ENCODE results near the gene CNN2.

Gene CNN2

GRCh38 chr19:990746-991145, 35.7 kb upstream of the CNN2 start:
- in situ Hi-C loops (cut with HindIII; ENCODE audit: low sequenced_read_pairs) = no loop called here
- H3K4me3 ChIP-seq (ENCODE audit: low read depth, low read length) = no peak overlapping the region
- no peak for DNase-seq (ENCODE audit: low read depth, low spot score)
- TF ChIP-seq, protein P1, sequence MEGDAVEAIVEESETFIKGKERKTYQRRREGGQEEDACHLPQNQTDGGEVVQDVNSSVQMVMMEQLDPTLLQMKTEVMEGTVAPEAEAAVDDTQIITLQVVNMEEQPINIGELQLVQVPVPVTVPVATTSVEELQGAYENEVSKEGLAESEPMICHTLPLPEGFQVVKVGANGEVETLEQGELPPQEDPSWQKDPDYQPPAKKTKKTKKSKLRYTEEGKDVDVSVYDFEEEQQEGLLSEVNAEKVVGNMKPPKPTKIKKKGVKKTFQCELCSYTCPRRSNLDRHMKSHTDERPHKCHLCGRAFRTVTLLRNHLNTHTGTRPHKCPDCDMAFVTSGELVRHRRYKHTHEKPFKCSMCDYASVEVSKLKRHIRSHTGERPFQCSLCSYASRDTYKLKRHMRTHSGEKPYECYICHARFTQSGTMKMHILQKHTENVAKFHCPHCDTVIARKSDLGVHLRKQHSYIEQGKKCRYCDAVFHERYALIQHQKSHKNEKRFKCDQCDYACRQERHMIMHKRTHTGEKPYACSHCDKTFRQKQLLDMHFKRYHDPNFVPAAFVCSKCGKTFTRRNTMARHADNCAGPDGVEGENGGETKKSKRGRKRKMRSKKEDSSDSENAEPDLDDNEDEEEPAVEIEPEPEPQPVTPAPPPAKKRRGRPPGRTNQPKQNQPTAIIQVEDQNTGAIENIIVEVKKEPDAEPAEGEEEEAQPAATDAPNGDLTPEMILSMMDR (IDR thresholded peaks at IDR 0.05; ENCODE audit: low read depth, low read length) = no peak

DNA sequence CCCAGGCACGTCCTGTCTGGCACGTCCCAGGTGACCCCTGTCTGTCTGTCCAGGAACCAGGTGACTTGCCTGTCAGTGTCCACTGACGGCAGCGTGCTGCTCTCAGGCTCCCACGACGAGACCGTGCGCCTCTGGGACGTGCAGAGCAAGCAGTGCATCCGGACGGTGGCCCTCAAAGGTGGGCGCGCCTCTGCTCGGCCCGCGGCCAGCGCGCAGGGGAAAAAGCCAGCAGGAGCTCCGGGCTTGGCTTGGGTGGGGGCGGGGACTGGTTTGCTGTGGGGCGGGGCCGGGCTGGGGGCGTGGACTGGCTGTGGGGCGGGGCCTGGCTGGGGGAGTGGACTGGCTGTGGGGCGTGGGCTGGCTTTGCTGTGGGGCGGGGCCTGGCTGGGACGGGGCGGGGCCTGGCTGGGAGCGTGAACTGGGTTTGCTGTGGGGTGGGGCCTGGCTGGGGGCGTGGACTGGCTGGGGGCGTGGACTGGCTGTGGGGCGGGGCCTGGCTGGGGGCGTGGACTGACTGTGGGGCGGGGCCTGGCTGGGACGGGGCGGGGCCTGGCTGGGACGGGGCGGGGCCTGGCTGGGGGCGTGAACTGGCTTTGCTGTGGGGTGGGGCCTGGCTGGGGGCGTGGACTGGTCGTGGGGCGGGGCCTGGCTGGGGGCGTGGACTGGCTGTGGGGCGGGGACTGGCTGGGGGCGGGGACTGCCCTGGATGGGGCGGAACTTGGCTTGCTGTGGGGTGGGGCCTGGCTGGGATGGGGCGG, 35.1 kb upstream of the CNN2 start:
- in situ Hi-C loops (cut with HindIII; ENCODE audit: low sequenced_read_pairs) = no loop called here
- peak; percentile 42 for DNase-seq (ENCODE audit: low read depth, low spot score)
- TF ChIP-seq, protein P1 (IDR thresholded peaks at IDR 0.05; ENCODE audit: low read depth, low read length) = no peak
- H3K4me3 ChIP-seq (ENCODE audit: low read depth, low read length) = no peak overlapping the region

- TF ChIP-seq, protein P1 (IDR thresholded peaks at IDR 0.05; ENCODE audit: low read depth, low read length) = no peak
- no peak for DNase-seq (ENCODE audit: low read depth, low spot score)
- in situ Hi-C loops (cut with HindIII; ENCODE audit: low sequenced_read_pairs) = no loop called here
- no peak overlapping the region for H3K4me3 ChIP-seq (ENCODE audit: low read depth, low read length)
Observed at GRCh38 chr19:991932-992669, 34.3 kb upstream of the CNN2 start.

GRCh38 chr19:992670-993055, 33.7 kb upstream of the CNN2 start:
- DNase-seq (ENCODE audit: low read depth, low spot score) = no peak
- TF ChIP-seq, protein P1 (IDR thresholded peaks at IDR 0.05; ENCODE audit: low read depth, low read length) = no peak
- in situ Hi-C loops (cut with HindIII; ENCODE audit: low sequenced_read_pairs) = no loop called here
- H3K4me3 ChIP-seq (ENCODE audit: low read depth, low read length) = no peak overlapping the region

DNA sequence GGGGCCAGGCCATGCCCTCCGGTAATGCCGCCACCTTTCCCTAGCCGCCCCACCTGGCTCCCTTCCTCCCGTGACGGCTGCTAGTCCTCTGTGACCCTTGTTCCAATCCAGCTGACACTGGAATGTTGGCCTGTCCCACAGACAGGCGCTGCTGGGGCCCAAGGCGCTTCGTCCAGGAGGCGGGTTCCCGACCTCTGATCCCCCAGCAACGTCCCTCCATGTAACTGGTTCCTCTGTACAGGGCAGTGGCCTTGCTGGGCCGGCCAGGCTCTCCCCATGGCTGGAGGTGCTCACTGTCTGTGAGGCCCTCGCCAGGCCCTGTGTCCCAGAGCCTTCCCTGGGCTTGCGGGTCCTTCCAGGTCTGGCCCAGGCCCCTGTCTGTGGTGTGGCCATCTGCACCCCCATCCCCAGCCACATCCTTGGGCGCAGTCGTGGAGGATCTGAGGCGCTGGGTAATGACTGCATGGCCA, 33.0 kb upstream of the CNN2 start:
- in situ Hi-C loops (cut with HindIII; ENCODE audit: low sequenced_read_pairs) = no loop called here
- no peak for DNase-seq (ENCODE audit: low read depth, low spot score)
- H3K4me3 ChIP-seq (ENCODE audit: low read depth, low read length) = no peak overlapping the region
- TF ChIP-seq, protein P1 (IDR thresholded peaks at IDR 0.05; ENCODE audit: low read depth, low read length) = no peak

- in situ Hi-C loops (cut with HindIII; ENCODE audit: low sequenced_read_pairs) = no loop called here
- no peak for DNase-seq (ENCODE audit: low read depth, low spot score)
- TF ChIP-seq, protein P1 (IDR thresholded peaks at IDR 0.05; ENCODE audit: low read depth, low read length) = no peak
- H3K4me3 ChIP-seq (ENCODE audit: low read depth, low read length) = no peak overlapping the region
Observed at GRCh38 chr19:993831-994393, 32.5 kb upstream of the CNN2 start.
